ENCODE measurements around the gene CAND2. TPM values are rescaled to one million over a fixed set of nuclear protein-coding genes. Genes with fewer than 3 reads are reported as not detected.

The CAND2 gene
- polyA plus RNA-seq, 1 donor from 2014 or later = 17.3 TPM

- Histone ChIP-seq H3K9ac (ENCODE audit: low read length) (no peak overlapping the region), H4K20me1 (ENCODE audit: insufficient read depth) (no peaks in the 10 kb centered on the region), H3K79me2 (replicated peaks; ENCODE audit: insufficient read depth, low read length) (no peaks in the 10 kb centered on the region), H3K9me2 (ENCODE audit: insufficient read depth, low read length) (no peaks in the 10 kb centered on the region), H3K27ac (ENCODE audit: low read length) (no peak overlapping the region), H3K4me2 (ENCODE audit: low read length) (no peak overlapping the region), H3K9me3 (ENCODE audit: low read length) (no peaks in the 10 kb centered on the region), H3K27me3 (ENCODE audit: insufficient read depth, low read depth, low read length) (no peaks in the 10 kb centered on the region), H3K36me3 (ENCODE audit: insufficient read depth, low read length) (no peaks in the 10 kb centered on the region), H3F3A (ENCODE audit: insufficient read depth, low read length, poor library complexity, severe bottlenecking) (no peaks in the 10 kb centered on the region), H2AFZ (ENCODE audit: low read depth, low read length) (no peak overlapping the region), H3K4me3 (ENCODE audit: low read length) (no peak overlapping the region)
- no peak for TF ChIP-seq POLR2AphosphoS5 (IDR thresholded peaks at IDR 0.05)
- no peak for TF ChIP-seq RAD21 (conservative IDR thresholded peaks at IDR 0.05)
- TF ChIP-seq EP300 (conservative IDR thresholded peaks at IDR 0.05; ENCODE audit: poor library complexity, severe bottlenecking) = no peak
- TF ChIP-seq CTCF (IDR thresholded peaks at IDR 0.05; ENCODE audit: poor library complexity, severe bottlenecking) = no peak
- TF ChIP-seq SMC3 (conservative IDR thresholded peaks at IDR 0.05; ENCODE audit: poor library complexity) = no peak
- no peak for TF ChIP-seq MXI1 (conservative IDR thresholded peaks at IDR 0.05; ENCODE audit: poor library complexity, severe bottlenecking)
- no peak for TF ChIP-seq EZH2 (IDR thresholded peaks at IDR 0.05; ENCODE audit: borderline replicate concordance, insufficient read depth, low read length, poor library complexity, severe bottlenecking)
- TF ChIP-seq TAF1 (IDR thresholded peaks at IDR 0.05; ENCODE audit: low read depth) = no peak
- no peak for TF ChIP-seq REST (IDR thresholded peaks at IDR 0.05; ENCODE audit: borderline replicate concordance)
Observed at GRCh38 chr3:12752809-12753208, 43.7 kb upstream of the CAND2 start.

GRCh38 chr3:12753275-12754028, 43.0 kb upstream of the CAND2 start:
- Histone ChIP-seq H3K9ac (ENCODE audit: low read length) (no peak overlapping the region), H3K27me3 (ENCODE audit: insufficient read depth, low read depth, low read length) (no peaks in the 10 kb centered on the region), H3K27ac (ENCODE audit: low read length) (no peak overlapping the region), H3F3A (ENCODE audit: insufficient read depth, low read length, poor library complexity, severe bottlenecking) (no peaks in the 10 kb centered on the region), H3K4me2 (ENCODE audit: low read length) (no peak overlapping the region), H3K9me2 (ENCODE audit: insufficient read depth, low read length) (no peaks in the 10 kb centered on the region), H3K79me2 (replicated peaks; ENCODE audit: insufficient read depth, low read length) (no peaks in the 10 kb centered on the region), H3K9me3 (ENCODE audit: low read length) (no peaks in the 10 kb centered on the region), H4K20me1 (ENCODE audit: insufficient read depth) (no peaks in the 10 kb centered on the region), H3K4me3 (ENCODE audit: low read length) (no peak overlapping the region), H3K36me3 (ENCODE audit: insufficient read depth, low read length) (no peaks in the 10 kb centered on the region), H2AFZ (ENCODE audit: low read depth, low read length) (no peak overlapping the region)
- no peak for TF ChIP-seq POLR2AphosphoS5 (IDR thresholded peaks at IDR 0.05)
- TF ChIP-seq EZH2 (IDR thresholded peaks at IDR 0.05; ENCODE audit: borderline replicate concordance, insufficient read depth, low read length, poor library complexity, severe bottlenecking) = no peak
- no peak for TF ChIP-seq RAD21 (conservative IDR thresholded peaks at IDR 0.05)
- TF ChIP-seq SMC3 (conservative IDR thresholded peaks at IDR 0.05; ENCODE audit: poor library complexity) = no peak
- no peak for TF ChIP-seq MXI1 (conservative IDR thresholded peaks at IDR 0.05; ENCODE audit: poor library complexity, severe bottlenecking)
- no peak for TF ChIP-seq EP300 (conservative IDR thresholded peaks at IDR 0.05; ENCODE audit: poor library complexity, severe bottlenecking)
- TF ChIP-seq TAF1 (IDR thresholded peaks at IDR 0.05; ENCODE audit: low read depth) = no peak
- TF ChIP-seq CTCF (IDR thresholded peaks at IDR 0.05; ENCODE audit: poor library complexity, severe bottlenecking) = no peak
- TF ChIP-seq REST (IDR thresholded peaks at IDR 0.05; ENCODE audit: borderline replicate concordance) = no peak

Measured in neural cell (in vitro differentiated cells).